ENCODE results near the gene SLC38A5. TPM values are rescaled to one million over a fixed set of nuclear protein-coding genes. Genes with fewer than 3 reads are reported as not detected.

SLC38A5 gene
- total RNA-seq, 1 experiment from 2014 or later, result 0.46 TPM

GRCh38 chrX:48480583-48480982 lies 10.5 kb upstream of the SLC38A5 start:
- no peak for TF ChIP-seq EZH2 (IDR thresholded peaks at IDR 0.05; ENCODE audit: low read depth)
- no peak for TF ChIP-seq CTCF (conservative IDR thresholded peaks at IDR 0.05)
- no peaks in the 10 kb centered on the region for H3K27me3 ChIP-seq (ENCODE audit: insufficient read depth, low read depth)
- BruUV-seq (replicated peaks), result no TSS peak
- H4K20me1 ChIP-seq (ENCODE audit: insufficient read depth), result no peaks in the 10 kb centered on the region
- H3K79me2 ChIP-seq (ENCODE audit: low read depth), result peaks cover 19% of the 10 kb centered on the region
- H3K9me3 ChIP-seq (ENCODE audit: insufficient read depth, low read depth), result no peaks in the 10 kb centered on the region
- H2AFZ ChIP-seq, result no peak overlapping the region
- no peak overlapping the region for H3K4me3 ChIP-seq
- DNase-seq, result no peak
- H3F3A ChIP-seq (ENCODE audit: insufficient read depth, low read depth), result no peaks in the 10 kb centered on the region; the same call in 1 of the 2 replicates
- intact Hi-C loops (cut with micrococcal nuclease; ENCODE audit: unreplicated experiment), result no loop called here
- H3K4me2 ChIP-seq, result no peak overlapping the region
- ChIA-PET CTCF (no interaction called here), POLR2A (ENCODE audit: unreplicated experiment) (interaction anchor here (0.9 kb wide), 1 partner anchor 24 kb away, joined by 9 read pairs; no protein-coding TSS in a partner anchor)
- no peaks in the 10 kb centered on the region for H3K9me2 ChIP-seq (ENCODE audit: insufficient read depth)
- no peaks in the 10 kb centered on the region for H3K36me3 ChIP-seq (ENCODE audit: low read depth)
- no peak overlapping the region for H3K27ac ChIP-seq
- H3K4me1 ChIP-seq (replicated peaks; ENCODE audit: insufficient read depth), result no peaks in the 10 kb centered on the region

- H3K36me3 ChIP-seq (ENCODE audit: low read depth), result no peaks in the 10 kb centered on the region
- no peak overlapping the region for H3K27ac ChIP-seq
- H3K9me2 ChIP-seq (ENCODE audit: insufficient read depth), result no peaks in the 10 kb centered on the region
- H3K4me3 ChIP-seq, result no peak overlapping the region
- no peaks in the 10 kb centered on the region for H3K9me3 ChIP-seq (ENCODE audit: insufficient read depth, low read depth)
- H3K4me2 ChIP-seq, result no peak overlapping the region
- H3K4me1 ChIP-seq (replicated peaks; ENCODE audit: insufficient read depth), result no peaks in the 10 kb centered on the region
- H3K27me3 ChIP-seq (ENCODE audit: insufficient read depth, low read depth), result no peaks in the 10 kb centered on the region
- H3F3A ChIP-seq (ENCODE audit: insufficient read depth, low read depth), result no peaks in the 10 kb centered on the region
- no TSS peak for BruUV-seq (replicated peaks)
- no peaks in the 10 kb centered on the region for H4K20me1 ChIP-seq (ENCODE audit: insufficient read depth)
- no peak for DNase-seq
- intact Hi-C loops (cut with micrococcal nuclease; ENCODE audit: unreplicated experiment), result no loop called here
- ChIA-PET POLR2A (ENCODE audit: unreplicated experiment) (interaction anchor here (0.9 kb wide), 1 partner anchor 24 kb away, joined by 9 read pairs; no protein-coding TSS in a partner anchor), CTCF (no interaction called here)
- peaks cover 19% of the 10 kb centered on the region for H3K79me2 ChIP-seq (ENCODE audit: low read depth)
- TF ChIP-seq CTCF (conservative IDR thresholded peaks at IDR 0.05), result no peak
- no peak for TF ChIP-seq EZH2 (IDR thresholded peaks at IDR 0.05; ENCODE audit: low read depth)
- no peak overlapping the region for H2AFZ ChIP-seq
Observed at GRCh38 chrX:48480142-48480541, 10.1 kb upstream of the SLC38A5 start.

GRCh38 chrX:48478806-48479205 lies 8.7 kb upstream of the SLC38A5 start:
- Histone ChIP-seq H2AFZ (no peak overlapping the region), H3K4me1 (replicated peaks; ENCODE audit: insufficient read depth) (no peaks in the 10 kb centered on the region), H3K9me3 (ENCODE audit: insufficient read depth, low read depth) (no peaks in the 10 kb centered on the region), H3F3A (ENCODE audit: insufficient read depth, low read depth) (no peaks in the 10 kb centered on the region), H3K27ac (no peak overlapping the region), H3K4me3 (no peak overlapping the region), H3K9me2 (ENCODE audit: insufficient read depth) (no peaks in the 10 kb centered on the region), H3K4me2 (no peak overlapping the region), H3K36me3 (ENCODE audit: low read depth) (no peaks in the 10 kb centered on the region), H3K79me2 (ENCODE audit: low read depth) (peaks cover 19% of the 10 kb centered on the region), H3K27me3 (ENCODE audit: insufficient read depth, low read depth) (no peaks in the 10 kb centered on the region), H4K20me1 (ENCODE audit: insufficient read depth) (no peaks in the 10 kb centered on the region)
- TF ChIP-seq CTCF (conservative IDR thresholded peaks at IDR 0.05), result no peak
- no peak for TF ChIP-seq EZH2 (IDR thresholded peaks at IDR 0.05; ENCODE audit: low read depth)
- DNase-seq, result no peak
- CTCF ChIA-PET, result no interaction called here
- POLR2A ChIA-PET (ENCODE audit: unreplicated experiment), result interaction anchor here (0.6 kb wide), 1 partner anchor 372 kb away, joined by 3 read pairs; no protein-coding TSS in a partner anchor
- BruUV-seq (replicated peaks), result no TSS peak
- intact Hi-C loops (cut with micrococcal nuclease; ENCODE audit: unreplicated experiment), result no loop called here

All from PC-9 (cell line).